Urinary bladder (tissue), 4 donors: Measurements from ENCODE around the gene HLA-DQB1. TPM values are rescaled to one million over a fixed set of nuclear protein-coding genes. Genes with fewer than 3 reads are reported as not detected.
"Not testable (repeated sequence)": the region's sequence is repeated elsewhere in the genome, so short reads cannot be mapped to it uniquely, and the experiment has no call there.

ENCODE experiments used
- DNase-seq: peaks from one replicate; pipeline ENCODE4 v3.0.0-alpha.2; 2015; ENCODE audit errors: extremely low spot score
- H3K27ac ChIP-seq: one replicate; pipeline ENCODE4 v1.5.1; 2013; ENCODE audit warnings: low read depth, mild to moderate bottlenecking, moderate library complexity
- H3K36me3 ChIP-seq: one replicate; pipeline ENCODE4 v1.6.1; 2013; ENCODE audit warnings: mild to moderate bottlenecking, moderate library complexity; ENCODE audit not compliant: insufficient read depth
- H3K4me1 ChIP-seq: one replicate; pipeline ENCODE4 v1.6.1; 2013; ENCODE audit warnings: mild to moderate bottlenecking, moderate library complexity; ENCODE audit not compliant: insufficient read depth
- H3K4me3 ChIP-seq: one replicate; pipeline ENCODE4 v1.5.1; 2013; ENCODE audit warnings: low read depth, low read length
- WGBS: extraction: QIAGEN DNeasy Blood & Tissue Kit; methylation state at CpG from one replicate; pipeline ENCODE4 v1.1.7; 2013; 5-methylcytosine and 5-hydroxymethylcytosine counted together
- polyA plus RNA-seq: library from polyadenylated mRNA; stranded (reverse); fragments of 200-250 nt; gene quantifications from one replicate; pipeline ENCODE4 v1.2.3, GENCODE V29; 2013
- total RNA-seq: library from RNA; depleted of rRNA; stranded (reverse); fragments of >200 nt; gene quantifications from one replicate; pipeline ENCODE4 v1.2.3, GENCODE V29; 2014
- donor health status: healthy with polysubstance abuse.
- donor health status: healthy.

Gene HLA-DQB1
- total and polyA plus RNA-seq, 2 donors, result 4.0 to 36.1 TPM

GRCh38 chr6:32674123-32674522 is 7.7 kb upstream of the HLA-DQB1 start:
- not testable (repeated sequence) for H3K4me3 ChIP-seq, DNase-seq, H3K27ac ChIP-seq, H3K4me1 ChIP-seq, H3K36me3 ChIP-seq
- WGBS, result 90% methylated on average over 7 of the region's 7 CpGs

GRCh38 chr6:32671908-32672307 is 5.5 kb upstream of the HLA-DQB1 start:
- not testable (repeated sequence) for H3K4me1 ChIP-seq

GRCh38 chr6:32669893-32670292 is 3.4 kb upstream of the HLA-DQB1 start:
- H3K36me3 ChIP-seq, result no peaks in the 10 kb centered on the region
- no peak overlapping the region for H3K27ac ChIP-seq
- no peak overlapping the region for H3K4me3 ChIP-seq
- DNase-seq, result no peak
- no peaks in the 10 kb centered on the region for H3K4me1 ChIP-seq

More at GRCh38 chr6:32671908-32672307, 5.5 kb upstream of the HLA-DQB1 start:
- H3K4me3 ChIP-seq, H3K36me3 ChIP-seq, H3K27ac ChIP-seq, DNase-seq: not testable (repeated sequence)
- 56% methylated on average over 2 of the region's 2 CpGs for WGBS

GRCh38 chr6:32669240-32669639 is 2.8 kb upstream of the HLA-DQB1 start:
- H3K4me1 ChIP-seq, result no peaks in the 10 kb centered on the region

GRCh38 chr6:32668226-32668747 is 1.8 kb upstream of the HLA-DQB1 start:
- no peak for DNase-seq
- Histone ChIP-seq H3K27ac (no peak overlapping the region), H3K36me3 (no peaks in the 10 kb centered on the region), H3K4me3 (no peak overlapping the region), H3K4me1 (no peaks in the 10 kb centered on the region)
- WGBS, result 56% methylated on average over 5 of the region's 5 CpGs

More at GRCh38 chr6:32669240-32669639, 2.8 kb upstream of the HLA-DQB1 start:
- no peak for DNase-seq
- Histone ChIP-seq H3K4me3 (no peak overlapping the region), H3K27ac (no peak overlapping the region), H3K36me3 (no peaks in the 10 kb centered on the region)
- 82% methylated on average over 4 of the region's 4 CpGs for WGBS

DNA sequence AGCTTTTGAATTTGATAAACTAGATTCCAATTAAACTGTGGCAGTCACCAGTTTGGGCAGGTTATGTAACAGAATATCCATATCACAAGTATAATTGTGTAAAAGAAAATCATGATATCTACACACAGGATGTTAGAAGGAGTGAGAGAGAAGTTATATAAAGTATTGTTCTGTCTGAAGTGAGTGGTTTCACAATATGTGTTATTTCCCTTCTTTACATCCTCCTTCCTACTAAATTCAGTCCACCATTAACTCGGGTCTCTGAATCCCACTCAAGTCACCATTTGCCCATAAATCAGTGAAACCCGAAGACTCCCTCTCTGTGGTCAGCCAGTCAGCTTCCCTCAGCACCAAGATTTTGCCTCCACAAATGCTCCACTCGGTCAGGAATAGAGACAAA is 796 bp downstream of the HLA-DQB1 start:
- Histone ChIP-seq H3K36me3 (no peaks in the 10 kb centered on the region), H3K27ac (no peak overlapping the region), H3K4me3 (peak overlapping the region; percentile 8), H3K4me1 (no peaks in the 10 kb centered on the region)
- no peak for DNase-seq
- 23% methylated on average over 3 of the region's 3 CpGs for WGBS

GRCh38 chr6:32664827-32665362 is 1.6 kb downstream of the HLA-DQB1 start:
- no peaks in the 10 kb centered on the region for H3K4me1 ChIP-seq
- 1% methylated on average over 47 of the region's 47 CpGs for WGBS
- H3K36me3 ChIP-seq, result no peaks in the 10 kb centered on the region
- no peak for DNase-seq
- no peak overlapping the region for H3K27ac ChIP-seq
- H3K4me3 ChIP-seq, result no peak overlapping the region

GRCh38 chr6:32664354-32664753 is 2.1 kb downstream of the HLA-DQB1 start:
- no peak for DNase-seq
- H3K36me3 ChIP-seq, result no peaks in the 10 kb centered on the region
- no peaks in the 10 kb centered on the region for H3K4me1 ChIP-seq
- 25% methylated on average over 26 of the region's 26 CpGs for WGBS
- no peak overlapping the region for H3K4me3 ChIP-seq
- H3K27ac ChIP-seq, result no peak overlapping the region

DNA sequence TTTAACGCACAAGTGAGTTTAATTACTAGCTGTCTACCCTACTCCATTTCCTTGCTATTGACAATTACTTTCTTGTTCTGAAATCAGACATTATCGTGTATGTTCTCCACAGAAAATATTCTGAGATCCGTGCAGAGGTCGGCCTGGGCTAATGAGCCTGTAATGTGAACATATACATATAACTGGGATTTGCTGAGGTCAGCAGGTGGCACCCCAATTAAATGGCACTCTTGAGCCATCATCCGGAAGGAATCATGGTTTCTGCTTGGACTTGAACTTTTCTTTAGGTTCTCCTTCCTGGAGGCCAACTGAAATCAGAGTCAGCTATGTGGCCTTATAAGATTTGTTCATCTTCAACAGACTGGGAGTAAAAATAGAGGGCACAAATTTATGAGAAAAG is 3.6 kb downstream of the HLA-DQB1 start:
- H3K4me3 ChIP-seq, result no peak overlapping the region
- WGBS, result 76% methylated on average over 5 of the region's 5 CpGs

GRCh38 chr6:32662099-32662498 is 4.4 kb downstream of the HLA-DQB1 start:
- Histone ChIP-seq H3K27ac (no peak overlapping the region), H3K4me3 (no peak overlapping the region), H3K4me1 (no peaks in the 10 kb centered on the region), H3K36me3 (no peaks in the 10 kb centered on the region)
- WGBS, result 72% methylated on average over 7 of the region's 7 CpGs
- no peak for DNase-seq

More for the DNA sequence above, 3.6 kb downstream of the HLA-DQB1 start:
- no peak for DNase-seq
- no peaks in the 10 kb centered on the region for H3K36me3 ChIP-seq
- no peaks in the 10 kb centered on the region for H3K4me1 ChIP-seq
- H3K27ac ChIP-seq, result no peak overlapping the region

DNA sequence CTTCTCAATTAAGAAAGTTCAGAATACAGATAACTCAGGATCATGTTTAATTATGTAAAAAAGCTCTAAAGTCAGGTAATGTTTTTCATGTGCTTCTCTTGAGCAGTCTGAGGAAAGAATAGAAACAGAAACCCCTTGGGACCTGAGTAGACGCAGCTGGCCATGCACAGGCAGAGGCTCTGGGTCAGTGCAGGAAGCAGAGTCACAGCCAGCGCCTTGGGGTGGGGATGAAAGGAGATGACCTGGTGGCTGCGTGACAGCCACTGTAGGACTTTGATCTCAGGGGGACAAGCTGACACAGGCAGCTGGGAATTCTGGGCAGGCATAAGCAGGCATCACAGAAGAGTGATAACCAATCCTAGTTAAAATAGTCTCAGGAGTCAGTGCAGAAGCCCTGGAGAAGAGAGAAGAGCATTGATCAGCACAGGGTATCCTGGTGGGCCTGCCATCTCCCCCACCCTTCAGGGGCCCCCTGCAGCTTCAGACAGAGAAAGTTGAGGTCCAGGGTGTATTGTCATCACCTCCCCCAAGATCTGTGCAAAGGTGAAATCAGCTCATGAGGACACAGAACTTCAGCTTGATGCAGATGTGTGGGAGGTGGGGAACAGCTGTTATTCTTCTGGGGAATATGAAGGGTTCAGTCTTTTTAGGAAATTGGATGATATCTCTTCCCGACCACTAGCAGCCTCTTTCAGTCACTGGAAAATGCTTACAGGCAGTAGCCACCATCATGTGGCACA is 6.4 kb downstream of the HLA-DQB1 start:
- 44% methylated on average over 4 of the region's 4 CpGs for WGBS
- DNase-seq, result no peak
- Histone ChIP-seq H3K27ac (no peak overlapping the region), H3K4me3 (no peak overlapping the region), H3K36me3 (no peaks in the 10 kb centered on the region), H3K4me1 (no peaks in the 10 kb centered on the region)

DNA sequence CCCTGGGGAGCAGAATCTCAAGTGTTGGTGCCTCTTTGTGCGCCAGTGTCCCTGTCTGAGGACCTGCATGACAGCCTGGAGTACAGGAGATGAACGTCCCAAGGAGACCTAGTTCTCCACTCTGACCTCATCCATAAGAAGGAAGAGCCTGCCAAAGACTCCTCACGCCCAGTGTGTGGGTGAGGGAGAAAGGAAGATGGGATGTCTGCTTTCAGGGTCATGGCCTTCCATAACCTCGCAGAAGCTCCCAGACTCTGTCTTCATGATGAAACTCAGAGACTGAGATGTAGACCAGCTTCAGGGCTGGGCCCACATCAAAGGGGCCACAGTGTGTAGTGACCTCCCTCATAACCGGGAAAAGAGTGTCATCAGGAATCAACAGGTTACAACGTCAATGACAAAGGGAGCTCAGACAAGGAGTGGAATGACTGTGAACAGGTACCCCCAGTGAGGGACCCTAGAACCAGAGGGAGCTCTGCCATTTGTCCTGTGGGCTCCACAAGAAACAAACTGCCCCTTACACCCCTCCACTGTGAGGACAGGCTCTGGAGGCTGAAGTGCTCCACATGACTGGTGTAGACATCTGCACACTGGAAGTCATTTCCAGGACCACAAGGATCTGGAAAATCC is 8.1 kb downstream of the HLA-DQB1 start:
- no peak overlapping the region for H3K27ac ChIP-seq
- no peak overlapping the region for H3K4me3 ChIP-seq
- DNase-seq, result no peak
- no peaks in the 10 kb centered on the region for H3K36me3 ChIP-seq
- 49% methylated on average over 6 of the region's 6 CpGs for WGBS
- H3K4me1 ChIP-seq, result no peaks in the 10 kb centered on the region

DNA sequence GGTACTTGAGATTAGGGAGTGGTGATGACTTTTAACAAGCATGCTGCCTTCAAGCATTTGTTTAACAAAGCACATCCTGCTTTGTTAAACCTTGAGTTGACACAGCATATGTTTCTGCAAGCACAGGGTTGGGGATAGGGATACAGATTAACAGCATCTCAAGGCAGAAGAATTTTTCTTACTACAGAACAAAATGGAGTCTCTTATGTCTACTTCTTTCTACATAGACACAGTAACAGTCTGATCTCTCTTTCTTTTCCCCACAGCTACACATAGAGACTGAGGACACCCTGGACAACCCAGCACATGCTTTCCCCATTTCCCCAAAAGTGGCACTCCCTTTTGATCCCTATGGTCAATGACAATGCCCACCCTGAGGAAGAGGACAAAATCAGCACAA is 8.6 kb downstream of the HLA-DQB1 start:
- H3K4me3 ChIP-seq, H3K27ac ChIP-seq, DNase-seq, H3K36me3 ChIP-seq, H3K4me1 ChIP-seq: not testable (repeated sequence)

DNA sequence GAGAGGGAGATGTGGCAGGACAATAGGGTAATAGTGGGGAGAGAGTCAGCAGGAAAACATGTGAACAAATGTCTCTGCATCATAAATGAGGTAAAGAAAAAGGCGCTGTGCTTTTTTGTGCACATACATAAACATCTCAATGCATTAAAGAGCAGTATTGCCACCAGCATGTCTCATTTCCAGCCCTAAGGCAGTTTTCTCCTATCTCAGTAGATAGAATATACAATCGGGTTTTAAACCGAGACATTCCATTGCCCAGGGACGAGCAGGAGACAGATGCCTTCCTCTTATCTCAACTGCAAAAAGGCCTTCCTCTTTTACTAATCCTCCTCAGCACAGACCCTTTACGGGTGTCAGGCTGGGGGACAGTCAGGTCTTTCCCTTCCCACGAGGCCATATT is 9.1 kb downstream of the HLA-DQB1 start:
- DNase-seq, H3K4me1 ChIP-seq, H3K36me3 ChIP-seq, H3K4me3 ChIP-seq, H3K27ac ChIP-seq: not testable (repeated sequence)
- 18% methylated on average over 6 of the region's 6 CpGs for WGBS
